HEK293T (cell line): ENCODE data around the gene LRRC2.

ENCODE experiments used
- BHLHE40 ChIP-seq: fragments of 450-650 bp; IDR thresholded peaks from 2 replicates; pipeline ENCODE4 v1.6.1; 2016; ENCODE audit warnings: mild to moderate bottlenecking, moderate library complexity, borderline replicate concordance
- FOXA1 ChIP-seq: fragments of 450-650 bp; IDR thresholded peaks from 2 replicates; pipeline ENCODE4 v1.6.1; 2016; ENCODE audit warnings: mild to moderate bottlenecking
- FOXM1 ChIP-seq: fragments of 450-650 bp; IDR thresholded peaks from 2 replicates; pipeline ENCODE4 v1.6.1; 2017; ENCODE audit warnings: mild to moderate bottlenecking, borderline replicate concordance

DNA sequence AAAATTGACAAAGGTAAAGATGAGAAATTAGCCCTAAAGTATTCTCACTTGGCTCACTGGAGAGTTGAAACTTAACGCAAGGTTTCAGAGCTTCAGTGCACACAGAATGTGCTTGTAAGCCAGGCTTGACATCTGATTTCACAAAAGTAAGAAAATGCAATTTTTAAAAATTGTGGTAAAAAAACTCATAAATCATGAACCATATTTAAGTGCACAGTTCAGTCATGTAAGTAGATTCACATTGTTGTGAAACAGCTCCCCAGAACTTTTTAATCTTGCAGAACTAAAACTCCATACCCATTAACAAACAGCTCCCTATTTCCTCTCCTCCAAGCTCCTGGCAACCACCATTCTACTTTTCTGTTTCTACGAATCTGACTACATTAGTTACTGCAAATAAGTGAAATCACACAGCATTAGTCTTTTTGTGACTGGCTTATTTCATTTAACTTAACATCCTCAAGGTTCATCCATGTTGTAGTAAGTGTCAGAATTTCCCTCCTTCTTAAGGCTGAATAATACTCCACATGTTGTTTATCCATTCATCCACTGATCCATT, 53.8 kb downstream of the LRRC2 start:
- TF ChIP-seq FOXA1 (no peak), FOXM1 (no peak), BHLHE40 (no peak)
